GM12878 (cell line): ENCODE results near the gene DUSP14. TPM values are rescaled to one million over a fixed set of nuclear protein-coding genes. Genes with fewer than 3 reads are reported as not detected.

ENCODE experiments used
- ATAC-seq: fragments of 200-7000 bp; cut with Tn5 transposase; 3 replicates; pipeline ENCODE4 v1.9.1; 2020; ENCODE audit warnings: mild to moderate bottlenecking, moderate library complexity
- BruUV-seq: library from RNA; stranded (reverse); fragments of 400-500 nt; replicated peaks from 2 replicates; lab custom pipeline; 2021; lab: Mats Ljungman, UMichigan
- CTCF ChIA-PET: fragments of 300-600 bp; sonication (Branson Sonifier 250); formaldehyde crosslinking; extraction: SDS; loops from one replicate; lab custom pipeline; 2021; ENCODE audit warnings: inconsistent platforms; lab: Yijun Ruan, JAX
- POLR2A ChIA-PET: fragments of 350-600 bp; formaldehyde crosslinking; extraction: SDS; loops from one replicate; lab custom pipeline; 2021; ENCODE audit warnings: inconsistent platforms; lab: Charles Lee
- RAD21 ChIA-PET: fragments of 300-600 bp; sonication (Branson Sonifier 250); formaldehyde crosslinking; loops from one replicate; lab custom pipeline; 2023; ENCODE audit warnings: antibody characterized with exemption; ENCODE audit not compliant: unreplicated experiment; lab: Charles Lee
- SMC1A ChIA-PET: fragments of 300-600 bp; sonication (Branson Sonifier 250); formaldehyde crosslinking; loops from one replicate; lab custom pipeline; 2023; ENCODE audit not compliant: unreplicated experiment, uncharacterized antibody; lab: Charles Lee
- DNase-seq: peaks from one replicate; pipeline ENCODE4 v3.0.0-alpha.2; 2011; ENCODE audit warnings: low read depth, low spot score
- FAIRE-seq: peaks from 3 replicates; lab custom pipeline; 2011; peaks lifted over from hg19 to GRCh38; lab: Jason Lieb, UNC
- H2AFZ ChIP-seq: 2 replicates; pipeline ENCODE4 v1.6.0; 2011; ENCODE audit warnings: low read depth, low read length, control low read depth; ENCODE audit not compliant: control insufficient read depth
- H3K27ac ChIP-seq: 2 replicates; pipeline ENCODE4 v1.5.1; 2011; ENCODE audit warnings: control low read depth; ENCODE audit not compliant: control insufficient read depth, insufficient read depth
- H3K27me3 ChIP-seq, 2 experiments: replicated peaks in 1 of 2; 2 replicates each; pipeline versions ENCODE4 v1.6.0 to v1.6.1; 2011; ENCODE audit warnings: low read length in 1 of 2; ENCODE audit not compliant: control insufficient read depth in 2 of 2, insufficient read depth in 2 of 2
- H3K36me3 ChIP-seq, 2 experiments: 2 replicates each; pipeline ENCODE4 v1.5.1; 2011; ENCODE audit warnings: low read length in 1 of 2; ENCODE audit not compliant: control insufficient read depth in 2 of 2, insufficient read depth in 2 of 2
- H3K4me1 ChIP-seq: 2 replicates; pipeline ENCODE4 v1.6.1; 2011; ENCODE audit warnings: mild to moderate bottlenecking, low read length, moderate library complexity, mixed read lengths; ENCODE audit not compliant: control insufficient read depth, insufficient read depth
- H3K4me2 ChIP-seq: 2 replicates; pipeline ENCODE4 v1.6.0; 2011; ENCODE audit warnings: control low read depth; ENCODE audit not compliant: control insufficient read depth, insufficient read depth
- H3K4me3 ChIP-seq: fragments of 200-600 bp; sonication (generic); 2 replicates; pipeline ENCODE4 v1.5.1; 2016
- H3K79me2 ChIP-seq: 2 replicates; pipeline ENCODE4 v1.6.0; 2011; ENCODE audit warnings: low read length; ENCODE audit not compliant: control insufficient read depth, insufficient read depth
- H3K9ac ChIP-seq: 2 replicates; pipeline ENCODE4 v1.8.0; 2011; ENCODE audit warnings: low read length, control low read depth, mixed read lengths; ENCODE audit not compliant: control insufficient read depth, insufficient read depth
- H3K9me3 ChIP-seq: replicated peaks from 3 replicates; pipeline ENCODE4 v1.5.1; 2011; ENCODE audit warnings: mild to moderate bottlenecking, low read length; ENCODE audit not compliant: control insufficient read depth, insufficient read depth
- H4K20me1 ChIP-seq: 2 replicates; pipeline ENCODE4 v1.6.0; 2011; ENCODE audit not compliant: control insufficient read depth, insufficient read depth
- ATF7 ChIP-seq: fragments of 450-650 bp; IDR thresholded peaks from 2 replicates; pipeline ENCODE4 v1.6.1; 2016; ENCODE audit warnings: low read depth, mild to moderate bottlenecking
- HDAC6 ChIP-seq: fragments of 200-600 bp; sonication (generic); IDR thresholded peaks from one replicate; pipeline ENCODE4 v1.8.0; 2017; ENCODE audit warnings: antibody characterized with exemption; ENCODE audit not compliant: unreplicated experiment
- KAT2A ChIP-seq: conservative IDR thresholded peaks from 2 replicates; pipeline ENCODE4 v1.6.1; 2011; ENCODE audit warnings: low read depth, low read length; ENCODE audit not compliant: control insufficient read depth
- MEF2B ChIP-seq: fragments of 450-650 bp; IDR thresholded peaks from 2 replicates; pipeline ENCODE4 v1.6.1; 2018; ENCODE audit warnings: mild to moderate bottlenecking, moderate library complexity; ENCODE audit not compliant: partially characterized antibody, poor library complexity, severe bottlenecking
- MTA2 ChIP-seq: fragments of 450-650 bp; IDR thresholded peaks from 2 replicates; pipeline ENCODE4 v1.6.1; 2016; ENCODE audit warnings: low read depth, mild to moderate bottlenecking, moderate library complexity
- NR2C2 ChIP-seq: IDR thresholded peaks from 2 replicates; pipeline ENCODE4 v1.6.1; 2011; ENCODE audit warnings: borderline replicate concordance, low read depth; ENCODE audit not compliant: control insufficient read depth, insufficient read length
- NRF1 ChIP-seq: conservative IDR thresholded peaks from 2 replicates; pipeline ENCODE4 v1.6.1; 2011; ENCODE audit warnings: mild to moderate bottlenecking, low read depth, low read length, improper control_type of control experiment
- POU2F2 ChIP-seq: IDR thresholded peaks from 3 replicates; pipeline ENCODE4 v1.6.1; 2011; ENCODE audit warnings: low read depth, mild to moderate bottlenecking, low read length, borderline replicate concordance
- SIX5 ChIP-seq: IDR thresholded peaks from 2 replicates; pipeline ENCODE4 v1.6.1; 2011; ENCODE audit warnings: mild to moderate bottlenecking, low read depth, low read length, moderate library complexity; ENCODE audit not compliant: severe bottlenecking
- SPI1 ChIP-seq: IDR thresholded peaks from 2 replicates; pipeline ENCODE4 v1.6.1; 2011; ENCODE audit warnings: low read depth, mild to moderate bottlenecking, low read length, moderate library complexity, borderline replicate concordance; ENCODE audit not compliant: insufficient read depth
- SREBF1 ChIP-seq: IDR thresholded peaks from 2 replicates; pipeline ENCODE4 v1.6.1; 2012; ENCODE audit warnings: mild to moderate bottlenecking, low read length
- STAT3 ChIP-seq: IDR thresholded peaks from 2 replicates; pipeline ENCODE4 v1.6.1; 2011; ENCODE audit warnings: low read depth, low read length, improper control_type of control experiment
- SUPT20H ChIP-seq: IDR thresholded peaks from 2 replicates; pipeline ENCODE4 v1.6.1; 2011; ENCODE audit warnings: low read depth, mild to moderate bottlenecking, low read length, moderate library complexity, borderline replicate concordance; ENCODE audit not compliant: control insufficient read depth
- in situ Hi-C: fragments of 300-500 bp; cut with MboI; formaldehyde crosslinking; loops from 9 replicates; pipeline ENCODE4 v1.14.3; 2018; ENCODE audit warnings: mixed read lengths
- intact Hi-C: fragments of 100-400 bp; cut with micrococcal nuclease; formaldehyde crosslinking; loops from one replicate; pipeline ENCODE4 v1.14.2; 2022; ENCODE audit not compliant: unreplicated experiment
- polyA plus RNA-seq, 11 experiments: library from polyadenylated mRNA; depleted of rRNA in 4 of 11; unstranded in 6 of 11; stranded (reverse) in 5 of 11; fragments of >200 nt; fragmentation: Nextera tagmentation in 4 of 11; fragmentation: Illumina TruSeq in 1 of 11; extraction: Ambion mirVana in 4 of 11; extraction: Trizol in 1 of 11; gene quantifications; 1 replicate in 1 of 11; 2 replicates in 10 of 11; pipeline versions ENCODE4 v1.2.1 to v1.2.3, GENCODE V29; 2011 to 2016; ENCODE audit warnings: inconsistent platforms in 2 of 11, missing spikeins in 2 of 11, low read depth in 1 of 11
- total RNA-seq, 4 experiments: library from RNA; depleted of rRNA in 3 of 4; stranded (reverse); fragments of >200 nt in 3 of 4; fragmentation: Illumina TruSeq in 1 of 4; extraction: Trizol in 1 of 4; gene quantifications; 2 replicates each; pipeline versions ENCODE4 v1.2.1 to v1.2.3, GENCODE V29; 2013 to 2021
- TF ChIP-seq, protein P1 (sequence below): IDR thresholded peaks from 2 replicates; pipeline ENCODE4 v1.6.1; 2012; ENCODE audit warnings: low read length, inconsistent platforms
- TF ChIP-seq, protein P2 (sequence below): IDR thresholded peaks from 2 replicates; pipeline ENCODE4 v1.6.1; 2012; ENCODE audit warnings: low read depth, low read length, improper control_type of control experiment
- TF ChIP-seq, protein P3 (sequence below): IDR thresholded peaks from 2 replicates; pipeline ENCODE4 v1.6.1; 2012; ENCODE audit warnings: mild to moderate bottlenecking, low read depth, low read length

The DUSP14 gene
- total and polyA plus RNA-seq, 10 of the 15 experiments (the other 5 are each of a cell fraction or from before 2014, with no cell fraction given), result 14.5 to 36.5 (median 24.4) TPM

DNA sequence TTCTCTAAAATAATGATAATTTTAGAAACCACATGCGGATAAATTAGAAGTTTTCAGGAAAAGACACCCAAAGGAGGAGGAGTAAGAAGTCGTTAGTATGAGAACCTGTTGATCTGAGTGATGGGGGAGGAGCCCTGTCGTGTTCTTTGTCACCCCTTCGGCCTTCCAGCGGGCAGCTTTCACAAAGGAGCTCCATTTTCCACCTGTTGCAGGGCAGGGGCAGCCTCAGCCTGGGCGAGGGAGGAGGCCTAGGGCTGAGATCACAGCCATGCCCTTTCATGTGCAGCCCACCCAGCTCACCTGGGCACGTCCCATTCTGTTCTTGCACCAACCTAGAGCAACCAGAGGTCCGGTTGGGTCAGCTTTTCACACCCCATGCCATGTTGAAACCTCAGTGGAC, 5.3 kb downstream of the DUSP14 start (continued):
- TF ChIP-seq, protein P1, sequence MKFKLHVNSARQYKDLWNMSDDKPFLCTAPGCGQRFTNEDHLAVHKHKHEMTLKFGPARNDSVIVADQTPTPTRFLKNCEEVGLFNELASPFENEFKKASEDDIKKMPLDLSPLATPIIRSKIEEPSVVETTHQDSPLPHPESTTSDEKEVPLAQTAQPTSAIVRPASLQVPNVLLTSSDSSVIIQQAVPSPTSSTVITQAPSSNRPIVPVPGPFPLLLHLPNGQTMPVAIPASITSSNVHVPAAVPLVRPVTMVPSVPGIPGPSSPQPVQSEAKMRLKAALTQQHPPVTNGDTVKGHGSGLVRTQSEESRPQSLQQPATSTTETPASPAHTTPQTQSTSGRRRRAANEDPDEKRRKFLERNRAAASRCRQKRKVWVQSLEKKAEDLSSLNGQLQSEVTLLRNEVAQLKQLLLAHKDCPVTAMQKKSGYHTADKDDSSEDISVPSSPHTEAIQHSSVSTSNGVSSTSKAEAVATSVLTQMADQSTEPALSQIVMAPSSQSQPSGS, result no peak
- TF ChIP-seq KAT2A (no peak), POU2F2 (no peak), ATF7 (no peak)
- TF ChIP-seq, protein P2, sequence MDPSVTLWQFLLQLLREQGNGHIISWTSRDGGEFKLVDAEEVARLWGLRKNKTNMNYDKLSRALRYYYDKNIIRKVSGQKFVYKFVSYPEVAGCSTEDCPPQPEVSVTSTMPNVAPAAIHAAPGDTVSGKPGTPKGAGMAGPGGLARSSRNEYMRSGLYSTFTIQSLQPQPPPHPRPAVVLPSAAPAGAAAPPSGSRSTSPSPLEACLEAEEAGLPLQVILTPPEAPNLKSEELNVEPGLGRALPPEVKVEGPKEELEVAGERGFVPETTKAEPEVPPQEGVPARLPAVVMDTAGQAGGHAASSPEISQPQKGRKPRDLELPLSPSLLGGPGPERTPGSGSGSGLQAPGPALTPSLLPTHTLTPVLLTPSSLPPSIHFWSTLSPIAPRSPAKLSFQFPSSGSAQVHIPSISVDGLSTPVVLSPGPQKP, result no peak

DNA sequence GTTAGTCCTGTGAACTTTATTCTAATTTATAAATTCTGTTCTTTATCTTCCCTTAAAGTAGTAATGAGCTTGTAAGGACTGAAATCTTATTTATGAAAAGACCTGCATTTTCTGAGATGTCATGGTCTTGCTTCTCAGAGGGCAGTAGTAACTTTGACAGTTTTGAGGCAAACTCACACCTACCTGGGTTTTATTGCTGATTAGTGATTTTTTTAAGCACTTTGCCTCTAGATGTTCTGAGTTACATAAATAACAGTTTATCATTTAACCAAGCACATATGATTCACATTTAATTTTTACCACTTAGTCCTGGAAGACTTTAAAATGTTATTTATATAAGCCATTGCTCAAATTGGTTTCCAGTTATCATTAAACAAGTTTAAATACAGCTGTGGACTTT, 10.7 kb downstream of the DUSP14 start:
- RAD21 ChIA-PET, result interaction anchor here (0.6 kb wide), 1 partner anchor 1850 kb away, joined by 3 read pairs; no protein-coding TSS in a partner anchor
- Histone ChIP-seq H3K9ac (no peak overlapping the region), H3K4me2 (no peak overlapping the region), H3K4me3 (no peak overlapping the region), H3K4me1 (no peaks in the 10 kb centered on the region), H2AFZ (no peak overlapping the region), H3K27me3 (no peaks in the 10 kb centered on the region), H3K36me3 (no peaks in the 10 kb centered on the region), H3K27ac (no peak overlapping the region), H3K79me2 (no peaks in the 10 kb centered on the region; the same call in 1 of the 2 replicates), H3K9me3 (no peaks in the 10 kb centered on the region), H4K20me1 (no peaks in the 10 kb centered on the region)
- POLR2A ChIA-PET, result no interaction called here
- TF ChIP-seq NR2C2, result no peak
- TF ChIP-seq MEF2B, result no peak
- TF ChIP-seq SREBF1, result no peak
- TF ChIP-seq, protein P3, sequence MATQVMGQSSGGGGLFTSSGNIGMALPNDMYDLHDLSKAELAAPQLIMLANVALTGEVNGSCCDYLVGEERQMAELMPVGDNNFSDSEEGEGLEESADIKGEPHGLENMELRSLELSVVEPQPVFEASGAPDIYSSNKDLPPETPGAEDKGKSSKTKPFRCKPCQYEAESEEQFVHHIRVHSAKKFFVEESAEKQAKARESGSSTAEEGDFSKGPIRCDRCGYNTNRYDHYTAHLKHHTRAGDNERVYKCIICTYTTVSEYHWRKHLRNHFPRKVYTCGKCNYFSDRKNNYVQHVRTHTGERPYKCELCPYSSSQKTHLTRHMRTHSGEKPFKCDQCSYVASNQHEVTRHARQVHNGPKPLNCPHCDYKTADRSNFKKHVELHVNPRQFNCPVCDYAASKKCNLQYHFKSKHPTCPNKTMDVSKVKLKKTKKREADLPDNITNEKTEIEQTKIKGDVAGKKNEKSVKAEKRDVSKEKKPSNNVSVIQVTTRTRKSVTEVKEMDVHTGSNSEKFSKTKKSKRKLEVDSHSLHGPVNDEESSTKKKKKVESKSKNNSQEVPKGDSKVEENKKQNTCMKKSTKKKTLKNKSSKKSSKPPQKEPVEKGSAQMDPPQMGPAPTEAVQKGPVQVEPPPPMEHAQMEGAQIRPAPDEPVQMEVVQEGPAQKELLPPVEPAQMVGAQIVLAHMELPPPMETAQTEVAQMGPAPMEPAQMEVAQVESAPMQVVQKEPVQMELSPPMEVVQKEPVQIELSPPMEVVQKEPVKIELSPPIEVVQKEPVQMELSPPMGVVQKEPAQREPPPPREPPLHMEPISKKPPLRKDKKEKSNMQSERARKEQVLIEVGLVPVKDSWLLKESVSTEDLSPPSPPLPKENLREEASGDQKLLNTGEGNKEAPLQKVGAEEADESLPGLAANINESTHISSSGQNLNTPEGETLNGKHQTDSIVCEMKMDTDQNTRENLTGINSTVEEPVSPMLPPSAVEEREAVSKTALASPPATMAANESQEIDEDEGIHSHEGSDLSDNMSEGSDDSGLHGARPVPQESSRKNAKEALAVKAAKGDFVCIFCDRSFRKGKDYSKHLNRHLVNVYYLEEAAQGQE, result no peak
- TF ChIP-seq HDAC6, result no peak
- TF ChIP-seq SUPT20H, result no peak
- no peak for TF ChIP-seq SPI1
- no peak for TF ChIP-seq SIX5
- no peak for TF ChIP-seq NRF1
- no peak for TF ChIP-seq MTA2
- TF ChIP-seq STAT3, result no peak
- ATAC-seq (no peak), FAIRE-seq (no peak), DNase-seq (no peak)
- intact Hi-C loops, result no loop called here
- in situ Hi-C loops, result loop anchor here (25.0 kb wide), 1 partner anchor 887 kb away; no protein-coding TSS in a partner anchor
- BruUV-seq, result no TSS peak
- SMC1A ChIA-PET, result interaction anchor here (0.9 kb wide), 2 partner anchors 20 to 270 kb away, joined by 3 read pairs; no protein-coding TSS in a partner anchor
- CTCF ChIA-PET, result interaction anchor here (1.1 kb wide), 1 partner anchor 100 kb away, joined by 3 read pairs; no protein-coding TSS in a partner anchor
